ENCODE data around the gene CEP19. TPM values are rescaled to one million over a fixed set of nuclear protein-coding genes. Genes with fewer than 3 reads are reported as not detected.

CEP19 gene
- total RNA-seq, 1 donor from 2014 or later = 4.5 TPM

- Mint-ChIP-seq H3K9me3 (no peaks in the 10 kb centered on the region), H3K4me3 (no peak overlapping the region), H3K27me3 (no peaks in the 10 kb centered on the region), H3K36me3 (no peaks in the 10 kb centered on the region), H3K4me1 (ENCODE audit: unreplicated experiment) (peaks cover 13% of the 10 kb centered on the region), H3K27ac (no peak overlapping the region)
- no peak for TF ChIP-seq CTCF (conservative IDR thresholded peaks at IDR 0.05)
- no peak for DNase-seq (ENCODE audit: extremely low spot score, unreplicated experiment)
Observed at GRCh38 chr3:196660381-196661166, 51.5 kb downstream of the CEP19 start.

- no peak for DNase-seq (ENCODE audit: extremely low spot score, unreplicated experiment)
- no peak overlapping the region for H3K4me3 Mint-ChIP-seq
- no peaks in the 10 kb centered on the region for H3K9me3 Mint-ChIP-seq
- H3K27me3 Mint-ChIP-seq = no peaks in the 10 kb centered on the region
- H3K27ac Mint-ChIP-seq = no peak overlapping the region
- no peaks in the 10 kb centered on the region for H3K36me3 Mint-ChIP-seq
- H3K4me1 Mint-ChIP-seq (ENCODE audit: unreplicated experiment) = peaks cover 13% of the 10 kb centered on the region
- no peak for TF ChIP-seq CTCF (conservative IDR thresholded peaks at IDR 0.05)
Observed at GRCh38 chr3:196659901-196660351, 52.1 kb downstream of the CEP19 start.

Other genes starting within 250 kb of the CEP19 start
- gene RNF168, start 208.5 kb downstream of the CEP19 start, total RNA-seq (ENCODE audit: low replicate concordance) = 21.2 and 23.5 TPM in 2 replicates
- gene SMCO1, start 196.9 kb downstream of the CEP19 start, total RNA-seq (ENCODE audit: low replicate concordance) = not detected in 2 replicates
- gene WDR53, start 143.7 kb downstream of the CEP19 start, total RNA-seq (ENCODE audit: low replicate concordance) = 16.9 and 17.1 TPM in 2 replicates
- gene FBXO45, start 143.6 kb downstream of the CEP19 start, total RNA-seq (ENCODE audit: low replicate concordance) = 12.8 and 14.8 TPM in 2 replicates
- 0.50 and 0.68 TPM in 2 replicates for gene NRROS, start 72.6 kb downstream of the CEP19 start, total RNA-seq (ENCODE audit: low replicate concordance)
- 20.0 and 26.9 TPM in 2 replicates for gene PIGX, start 127 bp upstream of the CEP19 start, total RNA-seq (ENCODE audit: low replicate concordance)
- gene PAK2, start 27.6 kb upstream of the CEP19 start, total RNA-seq (ENCODE audit: low replicate concordance) = 56.8 and 58.6 TPM in 2 replicates
- gene SENP5, start 155.7 kb upstream of the CEP19 start, total RNA-seq (ENCODE audit: low replicate concordance) = 33.7 and 39.5 TPM in 2 replicates
- gene NCBP2, start 230.3 kb upstream of the CEP19 start, total RNA-seq (ENCODE audit: low replicate concordance) = 61.1 and 81.2 TPM in 2 replicates